Esophagus muscularis mucosa (tissue), 4 donors: Measurements from ENCODE around the gene HOMER2. TPM values are rescaled to one million over a fixed set of nuclear protein-coding genes. Genes with fewer than 3 reads are reported as not detected.

Source experiments
- DNase-seq: peaks from one replicate; pipeline ENCODE4 v3.0.0-alpha.2; 2017; ENCODE audit errors: extremely low spot score
- H3K27ac ChIP-seq, 4 donors: fragments of 200-600 bp; sonication (generic); replicated peaks in 1 of 4; 1 replicate in 3 of 4; 2 replicates in 1 of 4; pipeline ENCODE4 v1.5.1; 2016 to 2019; ENCODE audit warnings: mild to moderate bottlenecking in 1 of 4
- H3K27me3 ChIP-seq, 4 donors: fragments of 200-600 bp; sonication (generic); one replicate each; pipeline versions ENCODE4 v1.5.1 to v1.6.0; 2016 to 2019
- H3K36me3 ChIP-seq, 4 donors: fragments of 200-600 bp; sonication (generic); one replicate each; pipeline ENCODE4 v1.5.1; 2016 to 2019
- H3K4me1 ChIP-seq, 4 donors: fragments of 200-600 bp; sonication (generic); one replicate each; pipeline ENCODE4 v1.5.1; 2016 to 2019
- H3K4me3 ChIP-seq, 4 donors: fragments of 200-600 bp; sonication (generic); 1 replicate in 2 of 4; 2 replicates in 2 of 4; pipeline ENCODE4 v1.5.1; 2016 to 2019; ENCODE audit warnings: mild to moderate bottlenecking in 4 of 4, moderate library complexity in 1 of 4
- H3K9me3 ChIP-seq, 4 donors: fragments of 200-600 bp; sonication (generic); 1 replicate in 3 of 4; 2 replicates in 1 of 4; pipeline ENCODE4 v1.5.1; 2016 to 2019
- CTCF ChIP-seq, 3 experiments: fragments of 200-600 bp in 2 of 3; fragments of 450-650 bp in 1 of 3; sonication (generic) in 2 of 3; IDR thresholded peaks; one replicate each; pipeline ENCODE4 v1.5.1; 2017 to 2019; ENCODE audit warnings: antibody characterized with exemption in 3 of 3, mild to moderate bottlenecking in 2 of 3, moderate library complexity in 1 of 3
- EP300 ChIP-seq: sonication (generic); formaldehyde crosslinking; IDR thresholded peaks from one replicate; pipeline ENCODE4 v1.6.1; 2017; ENCODE audit warnings: antibody characterized with exemption
- POLR2A ChIP-seq: fragments of 450-650 bp; IDR thresholded peaks from one replicate; pipeline ENCODE4 v1.6.1; 2017; ENCODE audit warnings: antibody characterized with exemption, moderate library complexity, mild to moderate bottlenecking, low read depth
- POLR2AphosphoS5 ChIP-seq, 2 donors: sonication (generic); formaldehyde crosslinking; IDR thresholded peaks; one replicate each; pipeline ENCODE4 v1.6.1; 2017; ENCODE audit warnings: antibody characterized with exemption in 2 of 2
- WGBS: methylation state at CpG from one replicate; pipeline ENCODE4 v1.1.5; 2018; 5-methylcytosine and 5-hydroxymethylcytosine counted together
- intact Hi-C: fragments of 100-400 bp; cut with DNase I; formaldehyde crosslinking; loops from one replicate; pipeline ENCODE4 v1.15.1; 2023
- total RNA-seq, 4 donors: library from RNA; depleted of rRNA; stranded (reverse); fragments of >200 nt; gene quantifications; one replicate each; pipeline versions ENCODE4 v1.1.0 to v1.2.1, GENCODE V29; 2016

The HOMER2 gene
- total RNA-seq, 4 donors from 2014 or later, result 13.3 to 54.8 (median 25.8) TPM

DNA sequence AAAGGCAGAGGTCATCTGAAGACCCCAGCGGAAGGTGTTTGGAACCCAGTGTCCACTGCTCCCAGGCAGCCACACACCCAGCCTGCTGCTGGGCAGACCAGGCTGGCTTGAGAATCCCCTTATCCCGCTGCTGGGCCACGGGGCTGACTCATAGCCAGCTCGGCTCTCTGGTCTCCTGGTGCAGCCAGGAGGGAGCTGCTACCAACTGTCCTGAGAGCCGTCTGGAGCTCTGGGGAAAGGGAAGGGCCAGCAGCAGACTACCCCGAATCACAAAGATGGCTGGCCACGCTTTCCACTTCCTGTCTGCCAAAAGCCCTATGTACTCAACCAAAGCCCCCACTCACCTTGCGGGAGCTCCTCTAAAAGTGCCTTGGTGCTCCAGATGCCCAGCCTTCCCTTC is 104.8 kb downstream of the HOMER2 start:
- Histone ChIP-seq H3K4me1 (peaks cover 6 to 15% (median 13%) of the 10 kb centered on the region in 4 donors), H3K27ac (no peak overlapping the region), H3K4me3 (no peak overlapping the region), H3K9me3 (peaks cover 0 to 2% (median 0%) of the 10 kb centered on the region in 4 donors), H3K27me3 (no peaks in the 10 kb centered on the region), H3K36me3 (peaks cover 0 to 24% (median 4%) of the 10 kb centered on the region in 4 donors)
- no peak for TF ChIP-seq EP300
- TF ChIP-seq POLR2A, result no peak
- no peak for TF ChIP-seq POLR2AphosphoS5 (IDR thresholded peaks at IDR 0.05)
- 75% methylated on average over 5 of the region's 8 CpGs for WGBS
- peak; percentile 62 for DNase-seq
- intact Hi-C loops, result loop anchor here (5.0 kb wide), 1 partner anchor 165 kb away; the partner anchor contains the start of gene C15orf40

GRCh38 chr15:82846621-82847020 is 105.9 kb downstream of the HOMER2 start:
- Histone ChIP-seq H3K4me3 (no peak overlapping the region), H3K27me3 (no peaks in the 10 kb centered on the region), H3K36me3 (peaks cover 0 to 18% (median 2%) of the 10 kb centered on the region in 4 donors), H3K9me3 (peaks cover 0 to 2% (median 0%) of the 10 kb centered on the region in 4 donors), H3K4me1 (peaks cover 6 to 15% (median 13%) of the 10 kb centered on the region in 4 donors), H3K27ac (no peak overlapping the region)
- WGBS, result 92% methylated on average over 4 of the region's 4 CpGs
- intact Hi-C loops, result loop anchor here (5.0 kb wide), 1 partner anchor 166 kb away; the partner anchor contains the start of gene C15orf40
- TF ChIP-seq CTCF (IDR thresholded peaks at IDR 0.05) (no peak), POLR2A (no peak), EP300 (no peak), POLR2AphosphoS5 (IDR thresholded peaks at IDR 0.05) (no peak)
- no peak for DNase-seq

DNA sequence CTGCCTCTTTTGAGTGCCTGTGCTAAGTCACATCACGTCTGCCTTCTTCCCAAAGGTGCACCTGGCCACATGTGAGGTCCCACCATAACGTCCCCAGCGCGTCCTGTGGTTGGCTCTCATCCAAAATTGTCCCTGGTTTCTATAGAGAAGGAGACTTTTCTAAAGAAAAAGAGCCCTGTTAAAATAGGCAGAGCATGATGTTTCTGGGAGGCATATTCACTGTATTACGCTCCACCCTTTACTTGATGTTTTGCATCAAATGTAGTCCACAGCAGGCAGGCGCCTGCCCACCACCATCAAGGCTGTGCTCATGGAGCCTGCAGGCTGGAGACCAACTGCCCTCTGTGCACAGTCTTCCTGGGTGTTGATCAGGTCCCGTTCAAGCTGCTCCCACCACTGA is 106.8 kb downstream of the HOMER2 start:
- Histone ChIP-seq H3K27ac (no peak overlapping the region), H3K27me3 (no peaks in the 10 kb centered on the region), H3K36me3 (peaks cover 0 to 11% (median 0%) of the 10 kb centered on the region in 4 donors), H3K9me3 (peaks cover 0 to 2% (median 0%) of the 10 kb centered on the region in 4 donors), H3K4me3 (no peak overlapping the region), H3K4me1 (peaks cover 6 to 15% (median 13%) of the 10 kb centered on the region in 4 donors)
- no peak for TF ChIP-seq POLR2AphosphoS5 (IDR thresholded peaks at IDR 0.05)
- no peak for TF ChIP-seq CTCF (IDR thresholded peaks at IDR 0.05)
- no peak for TF ChIP-seq POLR2A
- no peak for TF ChIP-seq EP300
- intact Hi-C loops, result loop anchor here (5.0 kb wide), 1 partner anchor 167 kb away; the partner anchor contains the start of gene C15orf40
- no peak for DNase-seq
- 83% methylated on average over 7 of the region's 7 CpGs for WGBS

GRCh38 chr15:82843566-82843965 is 109.0 kb downstream of the HOMER2 start:
- intact Hi-C loops, result no loop called here
- DNase-seq, result no peak
- H3K27me3 ChIP-seq, result no peaks in the 10 kb centered on the region
- 90% methylated on average over 3 of the region's 3 CpGs for WGBS
- TF ChIP-seq POLR2AphosphoS5 (IDR thresholded peaks at IDR 0.05) (no peak), POLR2A (no peak), CTCF (IDR thresholded peaks at IDR 0.05) (no peak), EP300 (no peak)
- H3K9me3 ChIP-seq, result peaks cover 0 to 2% (median 0%) of the 10 kb centered on the region in 4 donors
- H3K36me3 ChIP-seq, result peaks cover 0 to 10% (median 0%) of the 10 kb centered on the region in 4 donors
- no peak overlapping the region for H3K27ac ChIP-seq
- no peak overlapping the region for H3K4me3 ChIP-seq
- no peaks in the 10 kb centered on the region for H3K4me1 ChIP-seq

DNA sequence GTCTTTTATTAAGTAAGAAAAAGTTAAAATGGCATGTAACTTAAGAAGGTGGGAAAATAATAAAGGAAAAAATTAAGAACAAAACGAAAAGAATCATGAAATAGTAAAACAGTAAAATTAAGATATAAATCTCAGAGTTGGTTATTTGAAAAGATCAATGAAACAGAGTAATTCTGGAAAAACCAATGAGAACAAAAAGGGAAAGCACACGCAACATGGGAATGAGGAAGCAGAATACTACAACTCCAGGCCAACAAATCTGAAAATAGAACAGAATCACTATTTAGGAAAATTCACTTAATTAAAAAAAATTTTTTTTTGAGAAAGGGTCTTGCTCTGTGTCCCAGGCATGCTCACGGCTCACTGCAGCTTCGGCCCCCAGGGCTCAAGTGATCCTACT is 112.4 kb downstream of the HOMER2 start:
- no peak overlapping the region for H3K4me3 ChIP-seq
- H3K27me3 ChIP-seq, result no peaks in the 10 kb centered on the region
- H3K9me3 ChIP-seq, result peaks cover 0 to 2% (median 0%) of the 10 kb centered on the region in 4 donors
- intact Hi-C loops, result no loop called here
- no peak overlapping the region for H3K27ac ChIP-seq
- no peaks in the 10 kb centered on the region for H3K4me1 ChIP-seq
- peaks cover 23 to 34% (median 29%) of the 10 kb centered on the region in 4 donors for H3K36me3 ChIP-seq
- 97% methylated on average over 4 of the region's 4 CpGs for WGBS
- TF ChIP-seq CTCF (IDR thresholded peaks at IDR 0.05) (no peak), POLR2AphosphoS5 (IDR thresholded peaks at IDR 0.05) (no peak), POLR2A (no peak), EP300 (no peak)
- no peak for DNase-seq
